ENCODE results near the gene MACROH2A2.
"Not testable (repeated sequence)": the region's sequence is repeated elsewhere in the genome, so short reads cannot be mapped to it uniquely, and the experiment has no call there.

The MACROH2A2 gene

GRCh38 chr10:70052462-70053217 lies at the start of gene MACROH2A2:
MACROH2A2 (plus strand) TSS chr10:70052846; CDS start chr10:70075659, 22,813 bp downstream.
- no peak for DNase-seq (ENCODE audit: low read depth)

GRCh38 chr10:70007116-70007820 lies 45.4 kb upstream of the MACROH2A2 start:
- no peak for DNase-seq (ENCODE audit: low read depth)

- DNase-seq (ENCODE audit: low read depth): no peak
Observed at GRCh38 chr10:70031215-70031614, 21.4 kb upstream of the MACROH2A2 start.

GRCh38 chr10:70032667-70033289 lies 19.9 kb upstream of the MACROH2A2 start:
- DNase-seq (ENCODE audit: low read depth): no peak

- no peak for DNase-seq (ENCODE audit: low read depth)
Observed at GRCh38 chr10:70034232-70034631, 18.4 kb upstream of the MACROH2A2 start.

- DNase-seq (ENCODE audit: low read depth): no peak
Observed at GRCh38 chr10:70035531-70035930, 17.1 kb upstream of the MACROH2A2 start.

- DNase-seq (ENCODE audit: low read depth): no peak
Observed at GRCh38 chr10:70038923-70039322, 13.7 kb upstream of the MACROH2A2 start.

- no peak for DNase-seq (ENCODE audit: low read depth)
Observed at GRCh38 chr10:70041016-70041415, 11.6 kb upstream of the MACROH2A2 start.

GRCh38 chr10:70041739-70042138 lies 10.9 kb upstream of the MACROH2A2 start:
- not testable (repeated sequence) for DNase-seq (ENCODE audit: low read depth)

GRCh38 chr10:70047066-70047465 lies 5.6 kb upstream of the MACROH2A2 start:
- DNase-seq (ENCODE audit: low read depth): not testable (repeated sequence)

- no peak for DNase-seq (ENCODE audit: low read depth)
Observed at GRCh38 chr10:70048030-70048723, 4.5 kb upstream of the MACROH2A2 start.

GRCh38 chr10:70051848-70052247 lies 798 bp upstream of the MACROH2A2 start:
- no peak for DNase-seq (ENCODE audit: low read depth)

- no peak for DNase-seq (ENCODE audit: low read depth)
Observed at GRCh38 chr10:70053218-70053840, 683 bp downstream of the MACROH2A2 start.

GRCh38 chr10:70053841-70054288 lies 1.2 kb downstream of the MACROH2A2 start:
- DNase-seq (ENCODE audit: low read depth): no peak

GRCh38 chr10:70054902-70055301 lies 2.3 kb downstream of the MACROH2A2 start:
- DNase-seq (ENCODE audit: low read depth): no peak

GRCh38 chr10:70055550-70055949 lies 2.9 kb downstream of the MACROH2A2 start:
- DNase-seq (ENCODE audit: low read depth): no peak

- DNase-seq (ENCODE audit: low read depth): no peak
Observed at GRCh38 chr10:70057306-70057705, 4.7 kb downstream of the MACROH2A2 start.

- DNase-seq (ENCODE audit: low read depth): no peak
Observed at GRCh38 chr10:70060389-70060788, 7.7 kb downstream of the MACROH2A2 start.

GRCh38 chr10:70063418-70064098 lies 10.9 kb downstream of the MACROH2A2 start:
- no peak for DNase-seq (ENCODE audit: low read depth)

GRCh38 chr10:70064486-70064885 lies 11.8 kb downstream of the MACROH2A2 start:
- DNase-seq (ENCODE audit: low read depth): no peak

GRCh38 chr10:70066190-70066589 lies 13.5 kb downstream of the MACROH2A2 start:
- no peak for DNase-seq (ENCODE audit: low read depth)

Data from stimulated activated CD8-positive, alpha-beta memory T cell treated with anti-CD3 and anti-CD28 coated beads, Interleukin-12 subunit alpha, Interleukin-12 subunit beta, amount 100 ng/mL, for 1 hour (primary cell).